HG03342 (cell line): ENCODE data around the gene NXPH2.

Experiments
- ATAC-seq: cut with Tn5 transposase; IDR thresholded peaks from one replicate; pipeline ENCODE4 v1.9.1; 2021; ENCODE audit warnings: mild to moderate bottlenecking, moderate library complexity; ENCODE audit not compliant: unreplicated experiment

NXPH2 gene

DNA sequence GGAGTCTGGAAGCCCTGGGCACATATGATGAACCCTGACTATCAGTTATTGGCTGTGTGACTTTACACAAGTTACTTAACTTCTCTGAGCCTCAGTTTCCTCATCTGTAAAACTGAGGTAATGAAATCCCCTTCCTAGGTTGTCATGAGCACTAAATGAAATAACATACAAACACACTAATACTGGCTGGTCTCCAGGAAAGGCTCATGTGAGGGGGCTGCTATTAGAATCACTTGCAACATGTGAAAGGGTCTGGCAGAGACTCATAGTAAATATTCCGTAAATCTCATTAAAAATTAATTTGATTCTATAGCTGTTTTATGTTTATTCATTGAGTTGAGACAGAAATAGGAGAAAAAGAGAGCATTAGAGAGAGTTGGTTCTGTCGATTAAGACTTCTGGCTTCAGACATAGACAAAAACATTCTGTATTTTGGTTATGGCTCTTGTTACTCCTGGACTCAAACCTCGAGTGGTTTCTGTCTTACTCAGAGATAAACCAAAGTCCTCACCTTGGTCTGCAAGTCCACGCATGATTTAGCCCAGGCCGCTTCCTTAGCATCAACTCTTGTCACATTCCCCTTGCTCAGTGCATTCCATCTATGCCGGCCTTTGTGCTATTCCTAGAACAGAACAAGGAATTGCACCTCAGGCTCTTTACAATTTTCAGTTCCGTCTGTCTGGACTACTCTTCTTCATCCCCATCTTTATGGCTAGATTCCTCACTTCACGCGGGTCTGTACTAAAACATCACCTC, 139.1 kb downstream of the NXPH2 start:
- no peak for ATAC-seq

- ATAC-seq: no peak
These were observed 142.5 kb downstream of the NXPH2 start for GRCh38 chr2:138637686-138638085.

DNA sequence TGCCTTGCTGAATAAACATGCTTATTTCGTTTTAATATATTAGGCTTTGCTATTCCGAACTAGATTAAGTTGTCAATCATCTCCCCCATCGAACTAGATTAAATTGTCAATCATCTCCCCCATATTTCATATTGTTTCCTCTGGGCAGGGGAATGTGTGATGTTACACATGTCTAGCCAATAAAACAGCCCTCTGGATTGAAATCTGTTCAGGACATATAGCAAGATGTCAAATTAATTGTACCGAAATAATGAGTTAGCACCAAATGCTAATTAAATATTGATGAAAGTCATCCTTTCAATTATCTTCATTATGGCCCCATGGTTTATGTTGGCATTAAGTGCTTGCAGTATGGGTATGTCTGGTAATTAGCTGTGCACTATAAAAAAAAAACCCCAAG, 143.1 kb downstream of the NXPH2 start:
- ATAC-seq: no peak

DNA sequence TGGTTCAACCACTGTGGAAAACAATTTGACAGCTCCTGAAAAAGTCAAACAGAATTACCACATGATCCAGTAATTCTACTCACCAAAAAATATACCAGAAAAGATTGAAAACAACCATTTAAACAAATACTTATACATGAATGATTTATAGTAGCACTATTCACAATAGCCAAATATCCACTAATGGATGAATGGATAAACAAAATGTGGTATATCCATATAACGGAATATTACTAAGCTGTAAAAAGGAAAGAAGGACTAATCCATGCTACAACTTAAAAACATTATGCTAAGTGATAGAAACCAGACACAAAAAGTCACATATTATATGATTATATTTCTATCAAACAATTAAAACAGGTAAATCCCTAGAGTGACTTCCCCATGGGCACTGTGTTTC, 147.1 kb downstream of the NXPH2 start:
- no peak for ATAC-seq

GRCh38 chr2:138632066-138632620, 148.0 kb downstream of the NXPH2 start:
- no peak for ATAC-seq

- no peak for ATAC-seq
These were observed 150.0 kb downstream of the NXPH2 start for GRCh38 chr2:138630164-138630563.

- ATAC-seq: no peak
These were observed 154.0 kb downstream of the NXPH2 start for GRCh38 chr2:138626148-138626547.

- ATAC-seq: no peak
These were observed 157.6 kb downstream of the NXPH2 start for GRCh38 chr2:138622613-138623012.

DNA sequence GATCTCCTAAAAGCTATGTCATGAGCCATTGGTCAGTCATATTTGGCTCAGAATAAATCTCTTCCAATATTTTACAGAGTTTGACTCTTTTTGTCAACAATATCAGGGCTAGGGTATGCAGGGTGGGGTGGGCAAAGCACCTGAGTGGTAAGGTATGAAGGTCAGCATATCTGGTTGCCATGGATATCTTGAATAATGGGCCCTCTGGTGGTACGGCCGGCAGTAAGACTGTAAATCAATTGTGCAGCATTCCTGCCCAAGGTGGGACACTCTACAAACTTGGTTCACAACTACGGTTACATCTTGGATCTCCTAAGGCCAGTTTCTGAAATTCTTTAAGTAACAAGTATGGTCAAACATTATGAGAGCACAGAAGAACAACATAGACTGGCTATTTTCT, 159.1 kb downstream of the NXPH2 start:
- no peak for ATAC-seq

DNA sequence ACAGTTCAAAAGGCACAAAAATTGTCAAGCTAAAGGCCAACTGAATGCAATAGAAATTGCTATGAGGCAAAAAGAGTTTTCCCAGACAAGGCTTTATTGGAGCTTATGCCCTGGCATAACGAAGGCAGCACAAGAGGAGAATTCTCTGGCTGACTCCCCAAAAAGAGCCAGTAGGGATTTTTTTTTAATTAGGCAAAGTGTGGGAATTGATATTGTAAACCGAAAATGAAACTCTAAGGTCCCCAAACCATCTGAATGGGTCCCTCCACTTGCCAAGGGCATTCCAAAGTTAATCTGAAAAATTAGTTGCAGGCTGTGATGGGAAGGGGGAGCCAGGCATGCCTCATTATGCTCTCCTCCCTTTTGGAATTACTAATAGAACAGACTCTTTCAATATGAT, 159.8 kb downstream of the NXPH2 start:
- no peak for ATAC-seq
